ENCODE measurements around the gene IPO13. TPM values are rescaled to one million over a fixed set of nuclear protein-coding genes. Genes with fewer than 3 reads are reported as not detected.
A peak's percentile ranks its signal among the peaks of the same experiment; 100 is the strongest.

Gene IPO13, protein sequence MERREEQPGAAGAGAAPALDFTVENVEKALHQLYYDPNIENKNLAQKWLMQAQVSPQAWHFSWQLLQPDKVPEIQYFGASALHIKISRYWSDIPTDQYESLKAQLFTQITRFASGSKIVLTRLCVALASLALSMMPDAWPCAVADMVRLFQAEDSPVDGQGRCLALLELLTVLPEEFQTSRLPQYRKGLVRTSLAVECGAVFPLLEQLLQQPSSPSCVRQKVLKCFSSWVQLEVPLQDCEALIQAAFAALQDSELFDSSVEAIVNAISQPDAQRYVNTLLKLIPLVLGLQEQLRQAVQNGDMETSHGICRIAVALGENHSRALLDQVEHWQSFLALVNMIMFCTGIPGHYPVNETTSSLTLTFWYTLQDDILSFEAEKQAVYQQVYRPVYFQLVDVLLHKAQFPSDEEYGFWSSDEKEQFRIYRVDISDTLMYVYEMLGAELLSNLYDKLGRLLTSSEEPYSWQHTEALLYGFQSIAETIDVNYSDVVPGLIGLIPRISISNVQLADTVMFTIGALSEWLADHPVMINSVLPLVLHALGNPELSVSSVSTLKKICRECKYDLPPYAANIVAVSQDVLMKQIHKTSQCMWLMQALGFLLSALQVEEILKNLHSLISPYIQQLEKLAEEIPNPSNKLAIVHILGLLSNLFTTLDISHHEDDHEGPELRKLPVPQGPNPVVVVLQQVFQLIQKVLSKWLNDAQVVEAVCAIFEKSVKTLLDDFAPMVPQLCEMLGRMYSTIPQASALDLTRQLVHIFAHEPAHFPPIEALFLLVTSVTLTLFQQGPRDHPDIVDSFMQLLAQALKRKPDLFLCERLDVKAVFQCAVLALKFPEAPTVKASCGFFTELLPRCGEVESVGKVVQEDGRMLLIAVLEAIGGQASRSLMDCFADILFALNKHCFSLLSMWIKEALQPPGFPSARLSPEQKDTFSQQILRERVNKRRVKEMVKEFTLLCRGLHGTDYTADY
- 10 to 100 TPM in 3 of 4 donors, 1 to 10 TPM in 1; 9.1 to 36.5 (median 32.0) TPM for total RNA-seq

- Histone ChIP-seq H3K27me3 (no peaks in the 10 kb centered on the region), H3K36me3 (peaks cover 0 to 14% (median 0%) of the 10 kb centered on the region in 3 donors), H3K27ac (peak within 1 kb of the TSS; percentile 93 to 96 (median 96)), H3K4me1 (peaks cover 5 to 27% (median 13%) of the 10 kb centered on the region in 4 donors), H3K9me3 (no peaks in the 10 kb centered on the region), H3K4me3 (peak within 1 kb of the TSS; percentile 48 to 76 (median 74))
- DNase-seq, result peak; percentile 93 to 98 (median 98)
- TF ChIP-seq POLR2A (IDR thresholded peaks at IDR 0.05), result peak; percentile 64 to 79
- TF ChIP-seq, protein P1, sequence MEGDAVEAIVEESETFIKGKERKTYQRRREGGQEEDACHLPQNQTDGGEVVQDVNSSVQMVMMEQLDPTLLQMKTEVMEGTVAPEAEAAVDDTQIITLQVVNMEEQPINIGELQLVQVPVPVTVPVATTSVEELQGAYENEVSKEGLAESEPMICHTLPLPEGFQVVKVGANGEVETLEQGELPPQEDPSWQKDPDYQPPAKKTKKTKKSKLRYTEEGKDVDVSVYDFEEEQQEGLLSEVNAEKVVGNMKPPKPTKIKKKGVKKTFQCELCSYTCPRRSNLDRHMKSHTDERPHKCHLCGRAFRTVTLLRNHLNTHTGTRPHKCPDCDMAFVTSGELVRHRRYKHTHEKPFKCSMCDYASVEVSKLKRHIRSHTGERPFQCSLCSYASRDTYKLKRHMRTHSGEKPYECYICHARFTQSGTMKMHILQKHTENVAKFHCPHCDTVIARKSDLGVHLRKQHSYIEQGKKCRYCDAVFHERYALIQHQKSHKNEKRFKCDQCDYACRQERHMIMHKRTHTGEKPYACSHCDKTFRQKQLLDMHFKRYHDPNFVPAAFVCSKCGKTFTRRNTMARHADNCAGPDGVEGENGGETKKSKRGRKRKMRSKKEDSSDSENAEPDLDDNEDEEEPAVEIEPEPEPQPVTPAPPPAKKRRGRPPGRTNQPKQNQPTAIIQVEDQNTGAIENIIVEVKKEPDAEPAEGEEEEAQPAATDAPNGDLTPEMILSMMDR (IDR thresholded peaks at IDR 0.05), result peak; percentile 76 to 87 (median 84)
These were observed at the start of gene IPO13 for GRCh38 chr1:43946236-43947060. TSS of gene IPO13 (plus strand) at chr1:43946950. CDS start at chr1:43947601, 651 bp downstream.

DNA sequence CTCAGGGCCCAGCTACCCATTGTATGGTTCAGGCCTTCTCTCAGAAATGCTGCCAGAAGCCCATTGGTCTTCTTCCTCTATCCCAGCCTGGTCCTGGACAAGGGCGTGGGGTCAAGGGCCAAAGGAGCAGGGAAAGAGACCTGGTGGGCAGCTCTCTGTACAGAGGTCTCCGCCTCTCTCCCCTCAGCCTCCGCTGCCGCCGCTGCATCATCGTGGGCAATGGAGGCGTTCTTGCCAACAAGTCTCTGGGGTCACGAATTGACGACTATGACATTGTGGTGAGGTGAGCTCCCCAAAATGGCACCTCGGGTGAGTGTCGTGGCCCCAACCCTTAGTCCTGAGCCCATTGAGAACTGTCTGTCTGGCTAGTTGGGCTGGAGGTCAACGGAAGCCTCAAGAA, 47.8 kb upstream of the IPO13 start:
- TF ChIP-seq POLR2A (IDR thresholded peaks at IDR 0.05), result no peak
- TF ChIP-seq, protein P1 (IDR thresholded peaks at IDR 0.05), result no peak
- Histone ChIP-seq H3K4me3 (no peak overlapping the region), H3K27me3 (no peaks in the 10 kb centered on the region), H3K36me3 (no peaks in the 10 kb centered on the region), H3K9me3 (no peaks in the 10 kb centered on the region), H3K27ac (no peak overlapping the region), H3K4me1 (no peaks in the 10 kb centered on the region)
- DNase-seq, result no peak

- Histone ChIP-seq H3K27ac (no peak overlapping the region), H3K9me3 (no peaks in the 10 kb centered on the region), H3K4me3 (no peak overlapping the region), H3K27me3 (no peaks in the 10 kb centered on the region), H3K4me1 (no peaks in the 10 kb centered on the region), H3K36me3 (no peaks in the 10 kb centered on the region)
- TF ChIP-seq, protein P1 (IDR thresholded peaks at IDR 0.05), result no peak
- no peak for TF ChIP-seq POLR2A (IDR thresholded peaks at IDR 0.05)
- DNase-seq, result no peak
These were observed 46.4 kb upstream of the IPO13 start for GRCh38 chr1:43900386-43900785.

DNA sequence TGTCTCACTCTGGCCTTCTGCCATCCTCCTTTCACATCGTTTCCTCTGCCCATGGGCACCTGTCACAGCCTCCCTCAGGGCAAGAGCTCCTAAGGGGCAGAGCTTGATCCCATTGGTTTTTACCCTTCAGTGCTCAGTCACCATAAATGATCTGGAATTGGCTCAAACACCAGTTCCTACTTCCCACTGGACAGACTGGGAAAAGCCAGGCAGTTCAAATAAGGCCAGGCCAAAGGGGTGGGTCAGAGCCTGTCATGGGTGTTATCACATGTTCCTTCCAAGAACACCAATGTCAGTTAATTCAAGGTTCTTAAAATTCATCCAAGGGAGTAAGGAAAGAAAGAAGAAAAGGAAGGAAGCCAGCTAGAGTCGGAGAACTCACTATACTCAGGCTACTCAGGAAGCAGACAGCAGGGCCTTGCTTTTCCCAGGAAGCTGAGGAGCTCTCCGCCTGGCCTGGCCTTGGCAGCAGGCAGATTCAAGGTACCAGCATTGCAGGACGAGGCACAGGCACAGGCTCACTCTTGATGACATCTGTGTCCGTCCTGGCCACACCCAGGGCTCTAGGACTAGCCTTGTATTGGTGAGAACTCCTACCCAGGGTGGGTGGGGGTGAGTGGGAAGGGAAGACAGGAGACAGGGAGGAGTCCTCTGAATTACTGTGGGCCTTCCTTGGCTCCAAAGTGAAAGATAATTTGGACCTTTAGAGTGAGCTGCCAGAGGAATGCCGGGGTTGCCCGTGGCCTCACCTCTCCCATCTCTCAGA, 45.4 kb upstream of the IPO13 start:
- H3K4me1 ChIP-seq, result no peaks in the 10 kb centered on the region
- H3K9me3 ChIP-seq, result no peaks in the 10 kb centered on the region
- H3K27ac ChIP-seq, result no peak overlapping the region
- no peak for TF ChIP-seq POLR2A (IDR thresholded peaks at IDR 0.05)
- TF ChIP-seq, protein P1 (IDR thresholded peaks at IDR 0.05), result no peak
- H3K36me3 ChIP-seq, result no peaks in the 10 kb centered on the region
- DNase-seq, result no peak
- no peaks in the 10 kb centered on the region for H3K27me3 ChIP-seq
- no peak overlapping the region for H3K4me3 ChIP-seq
